HG03460 (cell line): Measurements from ENCODE around the gene SKAP1.
"Not testable (repeated sequence)": the region's sequence is repeated elsewhere in the genome, so short reads cannot be mapped to it uniquely, and the experiment has no call there.

Experiments used
- ATAC-seq: cut with Tn5 transposase; IDR thresholded peaks from one replicate; pipeline ENCODE4 v1.9.1; 2021; ENCODE audit not compliant: unreplicated experiment

SKAP1 gene

GRCh38 chr17:48225725-48226567 lies 204.1 kb downstream of the SKAP1 start:
- ATAC-seq = no peak

GRCh38 chr17:48223945-48224344 lies 206.1 kb downstream of the SKAP1 start:
- no peak for ATAC-seq

GRCh38 chr17:48219617-48220016 lies 210.4 kb downstream of the SKAP1 start:
- no peak for ATAC-seq

- ATAC-seq = no peak
These were observed 214.4 kb downstream of the SKAP1 start for GRCh38 chr17:48215583-48216139.

- ATAC-seq = no peak
These were observed 216.2 kb downstream of the SKAP1 start for GRCh38 chr17:48213797-48214196.

GRCh38 chr17:48211787-48212186 lies 218.2 kb downstream of the SKAP1 start:
- no peak for ATAC-seq

GRCh38 chr17:48211011-48211410 lies 219.0 kb downstream of the SKAP1 start:
- no peak for ATAC-seq

- no peak for ATAC-seq
These were observed 220.0 kb downstream of the SKAP1 start for GRCh38 chr17:48209973-48210372.

- ATAC-seq = no peak
These were observed 222.1 kb downstream of the SKAP1 start for GRCh38 chr17:48207776-48208544.

- ATAC-seq = not testable (repeated sequence)
These were observed 223.0 kb downstream of the SKAP1 start for GRCh38 chr17:48207036-48207435.

- no peak for ATAC-seq
These were observed 227.1 kb downstream of the SKAP1 start for GRCh38 chr17:48202959-48203358.

- ATAC-seq = no peak
These were observed 231.0 kb downstream of the SKAP1 start for GRCh38 chr17:48198950-48199541.

GRCh38 chr17:48195910-48196309 lies 234.1 kb downstream of the SKAP1 start:
- no peak for ATAC-seq

- no peak for ATAC-seq
These were observed 235.9 kb downstream of the SKAP1 start for GRCh38 chr17:48194097-48194550.

GRCh38 chr17:48192321-48192731 lies 237.7 kb downstream of the SKAP1 start:
- ATAC-seq = no peak

- ATAC-seq = no peak
These were observed 238.7 kb downstream of the SKAP1 start for GRCh38 chr17:48191362-48191761.

GRCh38 chr17:48190871-48191270 lies 239.1 kb downstream of the SKAP1 start:
- no peak for ATAC-seq

GRCh38 chr17:48187872-48188608 lies 242.0 kb downstream of the SKAP1 start:
- no peak for ATAC-seq

GRCh38 chr17:48186317-48186716 lies 243.7 kb downstream of the SKAP1 start:
- ATAC-seq = not testable (repeated sequence)

- no peak for ATAC-seq
These were observed 245.3 kb downstream of the SKAP1 start for GRCh38 chr17:48184721-48185120.

- no peak for ATAC-seq
These were observed 248.4 kb downstream of the SKAP1 start for GRCh38 chr17:48181653-48182052.
